Heart left ventricle (tissue), 16 donors: ENCODE data around the gene PJA1. TPM values are rescaled to one million over a fixed set of nuclear protein-coding genes. Genes with fewer than 3 reads are reported as not detected.
A peak's percentile ranks its signal among the peaks of the same experiment; 100 is the strongest.

ENCODE experiments used
- ATAC-seq, 4 donors: fragments of 200-7000 bp; cut with Tn5 transposase; one replicate each; pipeline ENCODE4 v1.9.1; 2020 to 2022; ENCODE audit warnings: moderate library complexity in 4 of 4, mild to moderate bottlenecking in 3 of 4, moderate number of reproducible peaks in 1 of 4
- DNase-seq, 5 donors: peaks; one replicate each; pipeline ENCODE4 v3.0.0-alpha.2; 2020
- H3K27ac ChIP-seq, 12 donors: fragments of 200-600 bp; sonication (generic) in 4 of 12; one replicate each; pipeline versions ENCODE4 v1.5.0 to v1.8.0; 2016 to 2022; ENCODE audit warnings: mild to moderate bottlenecking in 2 of 12
- H3K27me3 ChIP-seq, 9 donors: fragments of 200-600 bp; sonication (generic) in 2 of 9; one replicate each; pipeline versions ENCODE4 v1.5.1 to v1.8.0; 2016 to 2022; ENCODE audit warnings: mild to moderate bottlenecking in 3 of 9
- H3K36me3 ChIP-seq, 9 donors: fragments of 200-600 bp; sonication (generic) in 2 of 9; one replicate each; pipeline versions ENCODE4 v1.5.0 to v1.8.0; 2018 to 2022; ENCODE audit warnings: mild to moderate bottlenecking in 2 of 9
- H3K4me1 ChIP-seq, 12 donors: fragments of 200-600 bp; sonication (generic) in 4 of 12; one replicate each; pipeline versions ENCODE4 v1.5.0 to v1.8.0; 2016 to 2022; ENCODE audit warnings: mild to moderate bottlenecking in 3 of 12
- H3K4me3 ChIP-seq, 12 donors: fragments of 200-600 bp; sonication (generic) in 4 of 12; one replicate each; pipeline versions ENCODE4 v1.5.0 to v1.8.0; 2017 to 2022; ENCODE audit warnings: mild to moderate bottlenecking in 9 of 12, moderate library complexity in 4 of 12
- H3K9me3 ChIP-seq, 12 donors: fragments of 200-600 bp; sonication (generic) in 4 of 12; one replicate each; pipeline versions ENCODE4 v1.5.0 to v1.8.0; 2016 to 2022; ENCODE audit warnings: mild to moderate bottlenecking in 1 of 12
- CTCF ChIP-seq, 12 donors: fragments of 200-600 bp; sonication (generic) in 4 of 12; IDR thresholded peaks; one replicate each; pipeline versions ENCODE4 v1.5.0 to v1.8.0; 2018 to 2022; ENCODE audit warnings: antibody characterized with exemption in 12 of 12, mild to moderate bottlenecking in 5 of 12
- POLR2A ChIP-seq, 2 donors: fragments of 450-650 bp; IDR thresholded peaks; one replicate each; pipeline ENCODE4 v1.6.1; 2017; ENCODE audit warnings: antibody characterized with exemption in 2 of 2, mild to moderate bottlenecking in 2 of 2, moderate library complexity in 2 of 2
- WGBS, 4 donors: extraction: QIAGEN DNeasy Blood & Tissue Kit in 2 of 4; methylation state at CpG; one replicate each; pipeline versions ENCODE4 v1.1.5 to v1.1.7; 2013 to 2018; 5-methylcytosine and 5-hydroxymethylcytosine counted together
- intact Hi-C, 10 donors: fragments of 100-400 bp; cut with DNase I; formaldehyde crosslinking; loops; one replicate each; pipeline versions ENCODE4 v1.11.1 to v1.14.2; 2022
- polyA plus RNA-seq, 2 donors: library from polyadenylated mRNA; stranded (reverse); fragments of 200-250 nt; gene quantifications; one replicate each; pipeline ENCODE4 v1.2.3, GENCODE V29; 2013
- total RNA-seq, 9 donors: library from RNA; depleted of rRNA in 2 of 9; stranded (reverse); fragments of >200 nt in 2 of 9; fragmentation: NEBNext Ultra II Directional in 3 of 9; extraction: Animal tissue kit (Norgen Biotek cat#: 25700) in 3 of 9; gene quantifications; one replicate each; pipeline versions ENCODE4 v1.1.0 to v1.2.4, GENCODE V29; 2016 to 2023
- donor health status: ischemic (EF 13 %, LVEDD 7.1; RV severe dilation, severe dysfunction).
- donor health status: healthy with polysubstance abuse.
- donor health status: DM: no; HTN: yes; CAD: no.
- donor health status: DM: no; HTN: no; CAD: no.
- donor health status: ischemic (EF 25% LVEDD 6.9; RV normal size, moderate dysfunction).
- donor health status: ischemic (EF 25% LVEDD 5.7; RV mildly dilated, moderate dysfunction).
- donor health status: healthy.
- donor health status: DM: yes; HTN: yes; CAD: no.
- donor health status: ischemic (EF 35%, LVEDD 5.7; RV mildly dilated, moderate dysfunction).
- donor health status: nonischemic (EF 11% LVEDD 7.7; RV severe dilation, severe dysfunction).
- donor health status: DM: yes; HTN: yes; CAD: no.
- donor health status: PGD.
- donor health status: ischemic (EF 29% LVEDD 5.4; RV normal size, mild dysfunction).
- donor health status: nonischemic (EF 23%, LVEDD 6.1; RV moderate dilation, normal function).

The PJA1 gene
- total and polyA plus RNA-seq, 11 donors = 4.3 to 20.1 (median 14.4) TPM

- intact Hi-C loops = loop anchor here in 2 of 10 donors (10.0 kb wide), 1 partner anchor 337 kb away; the partner anchor contains the start of gene EFNB1 (in 2 of the 2)
- Histone ChIP-seq H3K27me3 (peaks cover 0 to 21% (median 0%) of the 10 kb centered on the region in 9 donors), H3K36me3 (peaks cover 0 to 7% (median 0%) of the 10 kb centered on the region in 9 donors), H3K4me3 (no peak overlapping the region), H3K9me3 (no peaks in the 10 kb centered on the region), H3K27ac (no peak overlapping the region), H3K4me1 (peaks cover 0 to 17% (median 5%) of the 10 kb centered on the region in 12 donors)
- TF ChIP-seq POLR2A (IDR thresholded peaks at IDR 0.05) (no peak), CTCF (IDR thresholded peaks at IDR 0.05) (no peak)
- WGBS, 4 donors = 79 to 92% (median 89%) methylated on average over 10 of the region's 10 CpGs
- DNase-seq (no peak), ATAC-seq (no peak)
Measured at GRCh38 chrX:69161371-69161770, 3.9 kb downstream of the PJA1 start.

GRCh38 chrX:69158166-69158980 lies 6.9 kb downstream of the PJA1 start:
- ATAC-seq = peak; percentile 26 to 84 (median 73)
- H3K9me3 ChIP-seq = no peaks in the 10 kb centered on the region
- peaks cover 0 to 13% (median 5%) of the 10 kb centered on the region in 12 donors for H3K4me1 ChIP-seq
- TF ChIP-seq POLR2A (IDR thresholded peaks at IDR 0.05) = no peak
- TF ChIP-seq CTCF (IDR thresholded peaks at IDR 0.05) = peak; percentile 21 to 61 (median 43)
- H3K36me3 ChIP-seq = peaks cover 0 to 7% (median 0%) of the 10 kb centered on the region in 9 donors
- intact Hi-C loops = loop anchor here in 1 of 10 donors (10.0 kb wide), 1 partner anchor 126 kb away; no protein-coding TSS in a partner anchor
- H3K27ac ChIP-seq = peak overlapping the region in 1 of 12 donors; percentile 14
- peaks cover 0 to 23% (median 0%) of the 10 kb centered on the region in 9 donors for H3K27me3 ChIP-seq
- DNase-seq = peak in 4 of 5 donors; percentile 69 to 86 (median 79)
- H3K4me3 ChIP-seq = no peak overlapping the region
- WGBS, 4 donors = 39 to 42% (median 41%) methylated on average over 10 to 13 of the region's 13 CpGs

- ATAC-seq = no peak
- H3K27me3 ChIP-seq = peaks cover 0 to 26% (median 0%) of the 10 kb centered on the region in 9 donors
- intact Hi-C loops = loop anchor here in 1 of 10 donors (10.0 kb wide), 1 partner anchor 128 kb away; no protein-coding TSS in a partner anchor
- TF ChIP-seq POLR2A (IDR thresholded peaks at IDR 0.05) (no peak), CTCF (IDR thresholded peaks at IDR 0.05) (no peak)
- peaks cover 0 to 13% (median 5%) of the 10 kb centered on the region in 12 donors for H3K4me1 ChIP-seq
- WGBS, 4 donors = 82 to 96% (median 90%) methylated on average over 5 of the region's 5 CpGs
- peaks cover 0 to 7% (median 0%) of the 10 kb centered on the region in 9 donors for H3K36me3 ChIP-seq
- no peaks in the 10 kb centered on the region for H3K9me3 ChIP-seq
- H3K4me3 ChIP-seq = no peak overlapping the region
- no peak overlapping the region for H3K27ac ChIP-seq
- DNase-seq = no peak
Measured at GRCh38 chrX:69156638-69157037, 8.6 kb downstream of the PJA1 start.
